HCT116 (cell line): Measurements from ENCODE around the gene THOP1. TPM values are rescaled to one million over a fixed set of nuclear protein-coding genes. Genes with fewer than 3 reads are reported as not detected.

ENCODE experiments used
- ATAC-seq: fragments of 200-7000 bp; cut with Tn5 transposase; 2 replicates; pipeline ENCODE4 v1.9.1; 2020; ENCODE audit warnings: mild to moderate bottlenecking, moderate library complexity
- BruUV-seq: library from RNA; stranded (reverse); fragments of 400-500 nt; replicated peaks from 2 replicates; lab custom pipeline; 2021; lab: Mats Ljungman, UMichigan
- CTCF ChIA-PET: fragments of 300-600 bp; sonication (Branson Sonifier 250); formaldehyde crosslinking; loops from one replicate; lab custom pipeline; 2021; ENCODE audit warnings: antibody characterized with exemption; lab: Charles Lee
- POLR2A ChIA-PET: fragments of 300-600, 350-600 bp; sonication (Branson Sonifier 250); formaldehyde crosslinking; loops from one replicate; lab custom pipeline; 2021; ENCODE audit warnings: antibody characterized with exemption; lab: Charles Lee
- RAD21 ChIA-PET, 2 experiments: fragments of 300-600 bp; sonication (Branson Sonifier 250); formaldehyde crosslinking; loops; one replicate each; lab custom pipeline; 2023; ENCODE audit warnings: low total read pairs in 2 of 2; ENCODE audit not compliant: uncharacterized antibody in 2 of 2, unreplicated experiment in 2 of 2, low non-redundant PET in 1 of 2; lab: Charles Lee
- DNase-seq: peaks from one replicate; pipeline ENCODE4 v3.0.0-alpha.2; 2010; ENCODE audit warnings: low read depth, low spot score
- H2AFZ ChIP-seq: fragments of 200-600 bp; shearing (Covaris generic), sonication (generic); 2 replicates; pipeline ENCODE4 v1.6.1; 2017; ENCODE audit warnings: low read depth, mixed run types, mixed read lengths, antibody characterized with exemption, low read length; ENCODE audit not compliant: poor library complexity, severe bottlenecking
- H3K27ac ChIP-seq: 2 replicates; pipeline ENCODE4 v1.5.1; 2012; ENCODE audit warnings: low read depth, low read length
- H3K27me3 ChIP-seq: fragments of 200-600 bp; sonication (generic); 2 replicates; pipeline ENCODE4 v1.6.1; 2016; ENCODE audit warnings: mixed run types, low read length, mixed read lengths; ENCODE audit not compliant: insufficient read depth
- H3K36me3 ChIP-seq, 2 experiments: fragments of 200-500 bp in 1 of 2; fragments of 200-600 bp in 1 of 2; sonication (Bioruptor generic) in 1 of 2; sonication (generic) in 1 of 2; 2 replicates each; pipeline versions ENCODE4 v1.5.1 to v1.6.1; 2014 to 2016; ENCODE audit warnings: low read length in 2 of 2, inconsistent platforms in 1 of 2, mixed read lengths in 1 of 2, mixed run types in 1 of 2; ENCODE audit not compliant: insufficient read depth in 2 of 2, control insufficient read depth in 1 of 2
- H3K4me1 ChIP-seq, 2 experiments: fragments of 200-600 bp in 1 of 2; sonication (generic) in 1 of 2; 2 replicates each; pipeline versions ENCODE4 v1.5.1 to v1.6.1; 2012 to 2017; ENCODE audit warnings: low read length in 2 of 2, inconsistent platforms in 1 of 2, mild to moderate bottlenecking in 1 of 2, mixed read lengths in 1 of 2, mixed run types in 1 of 2, moderate library complexity in 1 of 2; ENCODE audit not compliant: insufficient read depth in 2 of 2, control insufficient read depth in 1 of 2
- H3K4me2 ChIP-seq: fragments of 200-600 bp; sonication (generic); 2 replicates; pipeline ENCODE4 v1.6.1; 2017; ENCODE audit warnings: mixed run types, low read length, mixed read lengths
- H3K4me3 ChIP-seq, 2 experiments: fragments of 200-600 bp in 1 of 2; sonication (generic) in 1 of 2; replicated peaks in 1 of 2; 2 replicates each; pipeline ENCODE4 v1.5.1; 2011 to 2016; ENCODE audit warnings: low read length in 2 of 2, control low read depth in 1 of 2, low read depth in 1 of 2, mild to moderate bottlenecking in 1 of 2, mixed read lengths in 1 of 2, mixed run types in 1 of 2
- H3K79me2 ChIP-seq: fragments of 200-600 bp; sonication (generic); 2 replicates; pipeline ENCODE4 v1.6.1; 2017; ENCODE audit warnings: mild to moderate bottlenecking, mixed run types, low read length, moderate library complexity, mixed read lengths; ENCODE audit not compliant: insufficient read depth
- H3K9ac ChIP-seq: fragments of 200-600 bp; sonication (generic); 2 replicates; pipeline ENCODE4 v1.6.1; 2016; ENCODE audit warnings: low read length, mixed read lengths
- H3K9me2 ChIP-seq: fragments of 200-600 bp; sonication (generic), shearing (Covaris generic); 2 replicates; pipeline ENCODE4 v1.6.1; 2017; ENCODE audit warnings: mixed run types, mild to moderate bottlenecking, moderate library complexity; ENCODE audit not compliant: insufficient read depth
- H3K9me3 ChIP-seq, 2 experiments: fragments of 200-500 bp in 1 of 2; fragments of 200-600 bp in 1 of 2; sonication (Bioruptor generic) in 1 of 2; sonication (generic) in 1 of 2; 2 replicates each; pipeline ENCODE4 v1.6.1; 2014 to 2017; ENCODE audit warnings: low read length in 2 of 2, mixed read lengths in 2 of 2, inconsistent platforms in 1 of 2, low read depth in 1 of 2, mild to moderate bottlenecking in 1 of 2, mixed run types in 1 of 2, moderate library complexity in 1 of 2; ENCODE audit not compliant: control insufficient read depth in 1 of 2, insufficient read depth in 1 of 2
- H4K20me1 ChIP-seq: fragments of 200-600 bp; sonication (generic), shearing (Covaris generic); 2 replicates; pipeline ENCODE4 v1.6.1; 2017; ENCODE audit warnings: mixed run types, mild to moderate bottlenecking, moderate library complexity; ENCODE audit not compliant: insufficient read depth
- CBX3 ChIP-seq: IDR thresholded peaks from 2 replicates; pipeline ENCODE4 v1.6.1; 2012; ENCODE audit warnings: low read depth
- CEBPB ChIP-seq: IDR thresholded peaks from 2 replicates; pipeline ENCODE4 v1.6.1; 2012; ENCODE audit warnings: low read depth
- ELF1 ChIP-seq: IDR thresholded peaks from 2 replicates; pipeline ENCODE4 v1.6.1; 2012; ENCODE audit warnings: low read depth, borderline replicate concordance
- EZH2 ChIP-seq: fragments of 200-600 bp; sonication (generic); IDR thresholded peaks from 2 replicates; pipeline ENCODE4 v1.6.1; 2017; ENCODE audit warnings: antibody characterized with exemption, mixed run types
- EZH2phosphoT487 ChIP-seq: fragments of 200-600 bp; IDR thresholded peaks from 2 replicates; pipeline ENCODE4 v1.6.1; 2018; ENCODE audit warnings: antibody characterized with exemption, borderline replicate concordance
- JUND ChIP-seq: IDR thresholded peaks from 2 replicates; pipeline ENCODE4 v1.6.1; 2012
- POLR2A ChIP-seq: IDR thresholded peaks from 2 replicates; pipeline ENCODE4 v1.7.0; 2011; ENCODE audit warnings: borderline replicate concordance; ENCODE audit not compliant: insufficient read depth, insufficient read length; ENCODE audit errors: extremely low read depth
- RAD21 ChIP-seq: IDR thresholded peaks from 2 replicates; pipeline ENCODE4 v1.6.1; 2012; ENCODE audit warnings: low read depth, mild to moderate bottlenecking
- SP1 ChIP-seq: IDR thresholded peaks from 2 replicates; pipeline ENCODE4 v1.6.1; 2012; ENCODE audit warnings: low read depth
- SRF ChIP-seq: IDR thresholded peaks from 2 replicates; pipeline ENCODE4 v1.6.1; 2012; ENCODE audit warnings: low read depth
- YY1 ChIP-seq: IDR thresholded peaks from 2 replicates; pipeline ENCODE4 v1.6.1; 2011; ENCODE audit warnings: low read length, low read depth, moderate library complexity, mild to moderate bottlenecking; ENCODE audit not compliant: insufficient replicate concordance; ENCODE audit errors: extremely low read depth
- ZFX ChIP-seq: fragments of 450-650 bp; IDR thresholded peaks from 2 replicates; pipeline ENCODE4 v1.6.1; 2017
- ZNF274 ChIP-seq: fragments of 200-500 bp; sonication (Bioruptor generic); IDR thresholded peaks from 2 replicates; pipeline ENCODE4 v1.6.1; 2014; ENCODE audit warnings: mild to moderate bottlenecking, low read depth, low read length, inconsistent platforms
- intact Hi-C: fragments of 100-400 bp; cut with micrococcal nuclease; formaldehyde crosslinking; loops from 2 replicates; pipeline ENCODE4 v1.10.0; 2022
- total RNA-seq: library from RNA; stranded (reverse); gene quantifications from one replicate; pipeline ENCODE4 v1.2.1, GENCODE V29; 2021; ENCODE audit not compliant: unreplicated experiment
- TF ChIP-seq, protein P1 (sequence below), 3 experiments: fragments of 200-600 bp in 1 of 3; sonication (generic) in 1 of 3; IDR thresholded peaks in 2 of 3; conservative IDR thresholded peaks in 1 of 3; 2 replicates each; pipeline ENCODE4 v1.5.1; 2012 to 2017; ENCODE audit warnings: low read depth in 2 of 3, low read length in 2 of 3, antibody characterized with exemption in 1 of 3, borderline replicate concordance in 1 of 3, control low read depth in 1 of 3, mild to moderate bottlenecking in 1 of 3, mixed read lengths in 1 of 3, mixed run types in 1 of 3, moderate library complexity in 1 of 3; ENCODE audit not compliant: insufficient read depth in 1 of 3

The THOP1 gene
- total RNA-seq, 1 experiment from 2014 or later = 201 TPM

- no peaks in the 10 kb centered on the region for H3K27me3 ChIP-seq
- H3K4me2 ChIP-seq = no peak overlapping the region
- H3K4me3 ChIP-seq = no peak overlapping the region
- BruUV-seq = no TSS peak
- intact Hi-C loops = no loop called here
- no peak overlapping the region for H3K9ac ChIP-seq
- ATAC-seq = no peak
- H3K27ac ChIP-seq = no peak overlapping the region
- CTCF ChIA-PET = interaction anchor here (1.5 kb wide), 1 partner anchor 18 kb away, joined by 3 read pairs; no protein-coding TSS in a partner anchor
- no peak for DNase-seq
- TF ChIP-seq ZNF274 (no peak), EZH2 (no peak), CBX3 (no peak), EZH2phosphoT487 (no peak)
- TF ChIP-seq, protein P1, sequence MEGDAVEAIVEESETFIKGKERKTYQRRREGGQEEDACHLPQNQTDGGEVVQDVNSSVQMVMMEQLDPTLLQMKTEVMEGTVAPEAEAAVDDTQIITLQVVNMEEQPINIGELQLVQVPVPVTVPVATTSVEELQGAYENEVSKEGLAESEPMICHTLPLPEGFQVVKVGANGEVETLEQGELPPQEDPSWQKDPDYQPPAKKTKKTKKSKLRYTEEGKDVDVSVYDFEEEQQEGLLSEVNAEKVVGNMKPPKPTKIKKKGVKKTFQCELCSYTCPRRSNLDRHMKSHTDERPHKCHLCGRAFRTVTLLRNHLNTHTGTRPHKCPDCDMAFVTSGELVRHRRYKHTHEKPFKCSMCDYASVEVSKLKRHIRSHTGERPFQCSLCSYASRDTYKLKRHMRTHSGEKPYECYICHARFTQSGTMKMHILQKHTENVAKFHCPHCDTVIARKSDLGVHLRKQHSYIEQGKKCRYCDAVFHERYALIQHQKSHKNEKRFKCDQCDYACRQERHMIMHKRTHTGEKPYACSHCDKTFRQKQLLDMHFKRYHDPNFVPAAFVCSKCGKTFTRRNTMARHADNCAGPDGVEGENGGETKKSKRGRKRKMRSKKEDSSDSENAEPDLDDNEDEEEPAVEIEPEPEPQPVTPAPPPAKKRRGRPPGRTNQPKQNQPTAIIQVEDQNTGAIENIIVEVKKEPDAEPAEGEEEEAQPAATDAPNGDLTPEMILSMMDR (IDR thresholded peaks at IDR 0.05 in 2 of 3, conservative IDR thresholded peaks at IDR 0.05 in 1 of 3; ENCODE audit: borderline replicate concordance in 1 of 3, insufficient read depth in 1 of 3, low read depth in 2 of 3, low read length in 2 of 3) = no peak
- no peaks in the 10 kb centered on the region for H3K9me3 ChIP-seq
- H3K36me3 ChIP-seq = peaks cover 30 to 37% of the 10 kb centered on the region in 2 experiments; a peak in 3 of 4 replicates
- H4K20me1 ChIP-seq = no peaks in the 10 kb centered on the region
- no peak overlapping the region for H2AFZ ChIP-seq
- POLR2A ChIA-PET = interaction anchor here (0.6 kb wide), 1 partner anchor 15 kb away, joined by 3 read pairs; no protein-coding TSS in a partner anchor
- H3K9me2 ChIP-seq = no peaks in the 10 kb centered on the region
- RAD21 ChIA-PET = no interaction called here
- H3K79me2 ChIP-seq = peaks cover 52% of the 10 kb centered on the region
- H3K4me1 ChIP-seq = no peaks in the 10 kb centered on the region
Measured at GRCh38 chr19:2766594-2767372, 18.5 kb upstream of the THOP1 start.

GRCh38 chr19:2767688-2768087 is 17.6 kb upstream of the THOP1 start:
- CTCF ChIA-PET = no interaction called here

More at GRCh38 chr19:2767688-2768087, 17.6 kb upstream of the THOP1 start:
- no peaks in the 10 kb centered on the region for H3K4me1 ChIP-seq
- ATAC-seq = no peak
- ChIA-PET RAD21 (no interaction called here), POLR2A (no interaction called here)
- TF ChIP-seq ELF1 (no peak), CEBPB (no peak), SRF (no peak), YY1 (no peak), EZH2phosphoT487 (no peak), POLR2A (no peak), RAD21 (no peak), JUND (no peak), SP1 (no peak), ZFX (no peak)
- H2AFZ ChIP-seq = no peak overlapping the region
- no peak overlapping the region for H3K27ac ChIP-seq
- BruUV-seq = no TSS peak
- H3K9ac ChIP-seq = no peak overlapping the region
- no peak for DNase-seq
- no peaks in the 10 kb centered on the region for H4K20me1 ChIP-seq
- H3K79me2 ChIP-seq = peaks cover 61% of the 10 kb centered on the region
- H3K4me2 ChIP-seq = no peak overlapping the region
- no peaks in the 10 kb centered on the region for H3K9me2 ChIP-seq
- H3K27me3 ChIP-seq = no peaks in the 10 kb centered on the region
- peaks cover 27 to 31% of the 10 kb centered on the region in 2 experiments; a peak in 3 of 4 replicates for H3K36me3 ChIP-seq
- intact Hi-C loops = no loop called here
- H3K9me3 ChIP-seq = no peaks in the 10 kb centered on the region
- no peak overlapping the region for H3K4me3 ChIP-seq
